ENCODE data around the gene ADAM10. TPM values are rescaled to one million over a fixed set of nuclear protein-coding genes. Genes with fewer than 3 reads are reported as not detected.
A peak's percentile ranks its signal among the peaks of the same experiment; 100 is the strongest.

The ADAM10 gene
- total and polyA plus RNA-seq, 2 of the 8 experiments (the other 6 are each of a cell fraction or from before 2014, with no cell fraction given): 46.5 to 163 TPM

DNA sequence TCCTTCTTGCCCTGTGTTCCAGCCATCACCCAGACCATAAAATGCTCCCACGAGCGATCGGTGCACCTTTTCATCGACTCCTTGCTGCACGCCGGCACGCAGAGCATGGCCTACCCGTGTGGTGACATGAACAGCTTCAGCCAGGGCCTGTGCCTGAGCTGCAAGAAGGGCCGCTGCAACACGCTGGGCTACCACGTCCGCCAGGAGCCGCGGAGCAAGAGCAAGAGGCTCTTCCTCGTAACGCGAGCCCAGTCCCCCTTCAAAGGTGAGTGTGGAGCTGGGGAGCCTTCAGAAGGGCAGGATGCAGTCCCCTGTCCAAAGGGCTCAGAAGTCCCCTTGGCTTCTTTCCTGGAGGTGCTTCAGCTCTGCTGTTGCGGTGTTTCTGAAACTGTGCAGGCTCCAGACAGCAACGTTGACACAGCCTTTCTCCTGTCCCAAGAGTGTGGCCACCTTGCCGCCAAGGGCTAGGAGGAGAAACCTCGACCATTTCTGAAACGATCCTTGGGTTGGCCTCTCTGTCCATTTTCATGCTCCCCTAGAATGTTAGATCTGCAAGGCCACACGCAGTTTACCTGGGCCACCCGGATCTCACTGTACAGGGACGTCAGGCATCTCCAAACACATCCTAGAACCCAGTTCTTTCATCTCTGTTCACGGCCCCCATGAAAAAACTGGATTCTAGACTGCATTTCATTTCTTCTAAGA, 201.0 kb downstream of the ADAM10 start:
- Histone ChIP-seq H3K79me1 (ENCODE audit: low read depth, low read length) (no peaks in the 10 kb centered on the region), H3K36me3 (ENCODE audit: control insufficient read depth in 2 of 4, insufficient read depth in 4 of 4, low read length in 3 of 4) (no peaks in the 10 kb centered on the region), H3K23me2 (ENCODE audit: low read depth, low read length) (0 out of 2 replicates have a peak, but pooled peaks cover 2% of the 10 kb centered on the region), H3K79me2 (ENCODE audit: control insufficient read depth in 1 of 2, insufficient read depth in 2 of 2, low read length in 2 of 2) (no peaks in the 10 kb centered on the region), H3K4me3 (ENCODE audit: extremely low read depth in 1 of 4, insufficient read depth in 2 of 4, low read depth in 3 of 4, low read length in 4 of 4) (no peak overlapping the region), H3K56ac (replicated peaks; ENCODE audit: insufficient read length, low read depth, low read length) (no peak overlapping the region), H3K18ac (ENCODE audit: extremely low read depth, low read length) (no peak overlapping the region; the same call in 1 of the 2 replicates), H2BK12ac (ENCODE audit: low read depth, low read length) (no peak overlapping the region), H3K4me1 (replicated peaks in 1 of 4; ENCODE audit: control insufficient read depth in 3 of 4, insufficient read depth in 4 of 4, low read length in 3 of 4) (peaks cover 0 to 7% (median 2%) of the 10 kb centered on the region in 4 experiments; a peak in 3 of 7 replicates), H3K9ac (replicated peaks in 1 of 4; ENCODE audit: extremely low read depth in 1 of 4, low read depth in 3 of 4, low read length in 3 of 4) (no peak overlapping the region), H4K91ac (replicated peaks; ENCODE audit: insufficient read length, low read length) (no peak overlapping the region), H2AK5ac (ENCODE audit: low read depth, low read length) (no peak overlapping the region), H2AFZ (ENCODE audit: low read length) (no peak overlapping the region), H3K27ac (ENCODE audit: low read depth, low read length) (no peak overlapping the region), H2BK5ac (ENCODE audit: low read depth, low read length) (no peak overlapping the region), H4K8ac (ENCODE audit: extremely low read depth, insufficient read depth, low read length) (peak overlapping the region; percentile 43; the same call in 1 of the 2 replicates), H3K14ac (ENCODE audit: insufficient read length) (no peak overlapping the region), H3K23ac (ENCODE audit: insufficient read length) (no peak overlapping the region), H2BK15ac (ENCODE audit: low read length) (no peak overlapping the region), H3K4ac (replicated peaks; ENCODE audit: insufficient read length, low read depth, low read length) (no peak overlapping the region), H4K20me1 (replicated peaks in 1 of 2; ENCODE audit: control insufficient read depth in 1 of 2, insufficient read depth in 2 of 2, low read length in 2 of 2) (no peaks in the 10 kb centered on the region), H2BK20ac (ENCODE audit: low read length) (no peak overlapping the region), H2BK120ac (replicated peaks; ENCODE audit: low read depth, low read length) (no peak overlapping the region), H3K4me2 (ENCODE audit: insufficient read depth in 1 of 2, low read depth in 2 of 2, low read length in 2 of 2) (no peak overlapping the region), H4K5ac (ENCODE audit: insufficient read length, low read depth, low read length) (no peak overlapping the region), H3K9me3 (ENCODE audit: insufficient read depth in 2 of 2, low read depth in 1 of 2, low read length in 1 of 2) (no peaks in the 10 kb centered on the region), H3K27me3 (replicated peaks in 1 of 4; ENCODE audit: control insufficient read depth in 3 of 4, extremely low read depth in 1 of 4, insufficient read depth in 3 of 4, low read length in 3 of 4) (no peaks in the 10 kb centered on the region)
- CTCF ChIA-PET (ENCODE audit: partially characterized antibody): interaction anchor here (2.0 kb wide), 1 partner anchor 279 kb away, joined by 4 read pairs; no protein-coding TSS in a partner anchor
- no peak for TF ChIP-seq CHD1 (IDR thresholded peaks at IDR 0.05; ENCODE audit: low read depth, low read length)
- no peak for TF ChIP-seq NRF1 (IDR thresholded peaks at IDR 0.05; ENCODE audit: low read depth, low read length)
- TF ChIP-seq TAF7 (optimal IDR thresholded peaks at IDR 0.05; ENCODE audit: borderline replicate concordance, low read depth, low read length): no peak
- no peak for DNase-seq (ENCODE audit: low read depth in 1 of 2, low spot score in 2 of 2)
- 85% methylated on average over 26 of the region's 26 CpGs; no CpG with 5 or more reads in 1 of the 2 experiments for WGBS, 2 experiments (ENCODE audit: extremely low coverage in 1 of 2, insufficient coverage in 1 of 2, insufficient read length in 1 of 2, insufficient replicate concordance in 2 of 2, low coverage in 1 of 2, low lambda C conversion rate in 2 of 2, missing lambda C conversion rate in 1 of 2)
- POLR2A ChIA-PET (ENCODE audit: partially characterized antibody): interaction anchor here (0.5 kb wide), 1 partner anchor 187 kb away, joined by 4 read pairs; no protein-coding TSS in a partner anchor
- no peak for FAIRE-seq

Data from H1 (cell line).